PC-9 (cell line): ENCODE data around the gene WBP2NL.

Source experiments
- CTCF ChIP-seq: fragments of 200-600 bp; sonication (generic); conservative IDR thresholded peaks from 2 replicates; pipeline ENCODE4 v1.6.1; 2017; ENCODE audit warnings: mixed run types, antibody characterized with exemption, mild to moderate bottlenecking, moderate library complexity
- EZH2 ChIP-seq: fragments of 200-600 bp; sonication (generic); IDR thresholded peaks from 2 replicates; pipeline ENCODE4 v1.8.0; 2017; ENCODE audit warnings: antibody characterized with exemption, low read depth

DNA sequence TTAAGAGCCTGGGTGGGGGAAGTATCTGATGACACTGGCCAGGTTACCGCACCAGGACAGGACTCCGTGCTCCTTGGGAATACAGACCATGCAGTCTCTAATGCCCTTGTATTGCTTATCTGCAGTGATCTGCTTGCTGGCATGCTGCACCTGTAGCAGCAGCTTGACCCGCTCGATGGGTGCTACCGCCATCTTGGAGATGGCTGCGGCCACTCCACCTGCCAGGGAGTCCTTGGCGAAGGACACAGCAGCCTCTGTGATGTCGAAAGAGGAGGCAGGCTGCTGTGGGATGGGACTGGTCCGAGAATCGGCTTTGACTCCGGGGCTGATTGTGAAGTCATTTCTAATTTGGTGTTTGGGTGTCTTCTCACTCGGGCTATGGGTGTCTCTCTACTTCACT lies 3.1 kb downstream of the WBP2NL start:
- TF ChIP-seq CTCF (no peak), EZH2 (no peak)
